SK-MEL-5 (cell line): ENCODE results near the gene ELP4. TPM values are rescaled to one million over a fixed set of nuclear protein-coding genes. Genes with fewer than 3 reads are reported as not detected.
"Not testable (repeated sequence)": the region's sequence is repeated elsewhere in the genome, so short reads cannot be mapped to it uniquely, and the experiment has no call there.

Experiments used
- DNase-seq: peaks from one replicate; pipeline ENCODE4 v3.0.0-alpha.2; 2016; ENCODE audit warnings: low read depth, low spot score
- in situ Hi-C: cut with HindIII; loops from 2 replicates; pipeline ENCODE4 v1.10.0; 2016; ENCODE audit warnings: low sequenced_read_pairs, high pct_unique_total_duplicates, low pct_unique_long_range_greater_than_20kb
- total RNA-seq: library from RNA; depleted of rRNA; stranded (reverse); fragments of >200 nt; shearing (Covaris generic); gene quantifications from 2 replicates; pipeline ENCODE4 v1.2.3, GENCODE V29; 2014

The ELP4 gene
- total RNA-seq, 1 experiment from 2014 or later = 18.5 TPM

DNA sequence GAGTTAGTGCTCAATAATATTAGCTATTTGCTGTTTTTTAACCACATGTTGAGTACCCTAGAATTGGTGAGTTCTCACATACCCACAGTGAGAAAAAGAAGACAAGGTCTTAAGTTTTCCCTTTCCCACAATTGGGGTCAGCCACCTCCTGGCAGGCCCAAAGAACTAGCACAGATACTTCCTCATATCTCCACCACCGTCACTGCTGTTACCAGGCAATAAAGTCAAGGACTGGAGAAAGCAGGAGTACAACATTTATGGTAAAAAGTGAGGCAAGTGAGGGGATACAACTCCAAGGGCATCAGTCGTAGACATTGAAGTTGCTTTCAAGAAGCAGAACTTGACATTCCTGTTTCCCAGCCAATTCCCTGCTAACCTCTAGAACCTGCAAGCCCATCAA lies 19.6 kb downstream of the ELP4 start:
- DNase-seq = no peak
- in situ Hi-C loops = no loop called here

DNA sequence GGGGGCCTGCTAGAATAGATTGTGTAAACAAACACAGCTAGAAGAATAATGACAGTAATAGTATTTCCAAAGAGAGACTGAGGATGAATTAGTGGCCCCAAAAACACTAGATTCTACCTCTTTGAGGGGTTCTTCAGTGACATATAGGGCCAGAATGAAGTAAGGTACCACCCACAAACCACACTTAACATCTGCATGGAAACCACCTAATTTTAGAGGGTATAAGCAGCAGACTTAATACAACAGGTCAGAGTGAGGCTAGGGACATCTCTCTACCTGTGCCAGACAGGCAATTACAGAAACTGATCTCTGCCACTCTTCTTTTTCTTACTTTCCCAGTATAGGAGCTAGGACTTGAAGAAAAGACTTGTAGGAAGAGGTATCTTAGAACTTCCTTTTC lies 20.1 kb downstream of the ELP4 start:
- in situ Hi-C loops = no loop called here
- DNase-seq = no peak

- DNase-seq = no peak
- in situ Hi-C loops = no loop called here
Measured at GRCh38 chr11:31531293-31531692, 21.7 kb downstream of the ELP4 start.

DNA sequence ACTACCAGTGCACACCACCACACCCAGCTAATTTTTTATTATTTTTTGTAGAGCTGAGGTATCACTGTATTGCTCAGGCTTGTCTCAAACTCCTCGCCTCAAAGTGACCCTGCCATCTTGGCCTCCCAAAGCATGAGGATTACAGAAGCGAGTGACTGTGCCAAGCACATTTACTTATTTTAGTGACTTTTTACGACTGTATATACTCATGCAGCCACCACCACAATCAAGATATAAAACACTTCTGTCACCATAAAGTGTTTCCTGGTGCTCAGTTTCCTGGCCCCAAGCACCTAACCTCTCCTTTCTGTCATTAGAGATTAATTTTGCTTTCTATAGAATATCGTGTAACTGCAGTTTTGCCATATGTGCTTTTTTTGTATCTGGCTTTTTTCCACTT lies 25.9 kb downstream of the ELP4 start:
- in situ Hi-C loops = no loop called here
- no peak for DNase-seq

- DNase-seq = no peak
- in situ Hi-C loops = no loop called here
Measured at GRCh38 chr11:31542862-31543261, 33.3 kb downstream of the ELP4 start.

DNA sequence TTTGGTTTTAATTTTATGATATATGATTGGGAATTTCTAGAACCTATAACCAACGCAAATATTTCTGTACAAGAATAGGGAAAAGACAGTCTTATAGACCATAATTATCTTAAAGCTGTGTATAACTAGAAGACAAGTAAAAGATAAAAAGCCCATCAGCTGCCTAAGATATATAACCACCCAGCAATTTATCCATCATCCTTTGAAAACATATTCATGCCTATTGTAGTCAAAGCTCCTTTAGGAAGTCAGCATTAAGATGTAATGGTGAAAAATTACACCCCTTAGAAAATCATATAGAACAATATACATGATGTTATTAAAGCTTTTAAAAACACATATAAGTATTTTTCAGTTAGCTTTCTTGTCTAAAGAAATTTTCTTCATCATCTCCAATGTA lies 46.4 kb downstream of the ELP4 start:
- in situ Hi-C loops = no loop called here
- no peak for DNase-seq

DNA sequence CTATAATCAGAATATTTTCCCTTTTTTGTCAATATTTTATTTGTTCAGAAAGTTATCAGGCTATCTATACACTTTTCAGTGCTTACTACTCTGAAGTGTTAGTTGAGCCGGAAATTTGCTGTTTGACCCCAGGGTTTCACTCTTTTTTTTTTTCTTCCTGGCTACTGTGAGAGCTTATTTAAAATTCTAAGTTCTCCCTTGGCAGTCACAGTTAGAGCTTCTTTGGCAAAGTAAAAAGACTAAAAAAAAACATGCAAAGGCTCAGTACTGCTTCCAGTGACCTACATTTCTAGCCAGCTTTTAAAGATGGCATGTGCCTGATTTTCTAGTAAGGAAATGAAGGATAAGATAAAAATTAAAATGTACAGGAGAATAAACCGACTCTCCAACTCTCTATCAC lies 48.4 kb downstream of the ELP4 start:
- no peak for DNase-seq
- in situ Hi-C loops = no loop called here

DNA sequence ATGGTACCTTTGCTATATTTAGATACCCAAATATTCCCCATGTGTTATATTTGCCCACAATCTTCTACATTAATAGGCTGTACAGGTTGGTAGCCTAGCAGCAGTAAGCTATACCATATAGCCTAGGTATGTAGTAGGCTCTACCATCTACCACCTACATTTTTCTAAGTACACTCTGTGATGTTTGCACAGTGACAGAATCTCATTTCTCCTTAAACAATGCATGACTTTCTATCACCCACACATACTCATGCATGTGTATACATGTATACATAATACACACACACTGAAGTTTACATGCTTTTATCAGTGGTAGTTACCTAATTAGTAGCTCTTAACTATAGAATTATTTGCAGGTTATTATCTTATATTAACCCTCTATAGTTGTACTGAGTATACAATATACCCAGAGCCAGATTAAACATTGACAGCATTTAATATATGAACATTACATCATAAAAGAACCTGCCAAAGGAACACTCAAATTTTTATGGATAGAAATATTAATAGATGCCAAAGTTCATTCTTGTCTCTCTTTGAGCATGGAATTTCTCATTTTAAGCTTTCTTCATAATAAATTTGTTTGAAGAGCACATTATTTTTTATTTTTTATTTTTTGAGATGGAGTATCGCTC lies 51.4 kb downstream of the ELP4 start:
- DNase-seq = no peak
- in situ Hi-C loops = no loop called here

GRCh38 chr11:31564517-31564916 lies 55.0 kb downstream of the ELP4 start:
- DNase-seq, in situ Hi-C loops: not testable (repeated sequence)

DNA sequence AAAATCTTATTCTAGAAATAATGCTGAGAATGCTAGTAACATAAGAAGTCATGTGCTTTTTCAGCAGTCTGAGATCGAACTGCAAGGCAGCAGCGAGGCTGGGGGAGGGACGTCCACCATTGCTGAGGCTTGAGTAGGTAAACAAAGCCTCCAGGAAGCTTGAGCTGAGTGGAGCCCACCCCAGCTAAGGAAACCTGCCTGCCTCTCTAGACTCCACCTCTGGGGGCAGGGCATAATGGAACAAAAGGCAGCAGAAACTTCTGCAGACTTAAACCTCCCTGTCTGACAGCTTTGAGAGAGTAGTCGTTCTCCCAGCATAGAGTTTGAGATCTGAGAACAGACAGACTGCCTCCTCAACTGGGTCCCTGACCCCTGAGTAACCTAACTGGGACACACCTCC lies 64.6 kb downstream of the ELP4 start:
- DNase-seq, in situ Hi-C loops: not testable (repeated sequence)

DNA sequence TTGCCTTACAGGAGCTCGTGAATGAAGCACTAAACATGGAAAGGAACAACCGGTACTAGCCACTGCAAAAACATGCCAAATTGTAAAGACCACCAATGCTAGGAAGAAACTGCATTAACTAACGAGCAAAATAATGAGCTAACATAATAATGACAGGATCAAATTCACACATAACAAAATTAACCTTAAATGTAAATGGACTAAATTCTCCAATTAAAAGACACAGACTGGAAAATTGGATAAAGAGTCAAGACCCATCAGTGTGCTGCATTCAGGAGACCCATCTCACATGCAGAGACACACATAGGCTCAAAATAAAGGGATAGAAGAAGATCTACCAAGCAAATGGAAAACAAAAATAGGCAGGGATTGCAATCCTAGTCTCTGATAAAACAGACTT lies 66.2 kb downstream of the ELP4 start:
- in situ Hi-C loops, DNase-seq: not testable (repeated sequence)

DNA sequence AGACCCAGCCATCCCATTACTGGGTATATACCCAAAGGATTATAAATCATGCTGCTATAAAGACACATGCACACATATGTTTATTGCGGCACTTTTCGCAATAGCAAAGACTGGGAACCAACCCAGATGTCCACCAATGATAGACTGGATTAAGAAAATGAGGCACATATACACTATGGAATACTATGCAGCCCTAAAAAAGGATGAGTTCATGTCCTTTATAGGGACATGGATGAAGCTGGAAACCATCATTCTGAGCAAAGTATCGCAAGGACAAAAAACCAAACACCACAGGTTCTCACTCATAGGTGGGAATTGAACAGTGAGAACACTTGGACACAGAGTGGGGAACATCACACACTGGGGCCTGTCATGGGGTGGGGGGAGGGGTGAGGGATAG lies 69.8 kb downstream of the ELP4 start:
- in situ Hi-C loops, DNase-seq: not testable (repeated sequence)

- DNase-seq = no peak
- in situ Hi-C loops = no loop called here
Measured at GRCh38 chr11:31582697-31583096, 73.1 kb downstream of the ELP4 start.

- no peak for DNase-seq
- in situ Hi-C loops = no loop called here
Measured at GRCh38 chr11:31598454-31598853, 88.9 kb downstream of the ELP4 start.

GRCh38 chr11:31601635-31602282 lies 92.2 kb downstream of the ELP4 start:
- no peak for DNase-seq
- in situ Hi-C loops = no loop called here

- no peak for DNase-seq
- in situ Hi-C loops = no loop called here
Measured at GRCh38 chr11:31606893-31607292, 97.3 kb downstream of the ELP4 start.

- in situ Hi-C loops = no loop called here
Measured at GRCh38 chr11:31607914-31608313, 98.3 kb downstream of the ELP4 start.

GRCh38 chr11:31608995-31609394 lies 99.4 kb downstream of the ELP4 start:
- in situ Hi-C loops = no loop called here
- DNase-seq = no peak

More at GRCh38 chr11:31607914-31608313, 98.3 kb downstream of the ELP4 start:
- DNase-seq = no peak

- no peak for DNase-seq
- in situ Hi-C loops = no loop called here
Measured at GRCh38 chr11:31610544-31610943, 101.0 kb downstream of the ELP4 start.
